Nephron progenitor cell (in vitro differentiated cells): ENCODE data around the gene YWHAG.

Source experiments
- DNase-seq: peaks from one replicate; pipeline ENCODE4 v3.0.0; 2021
- H3K27ac Mint-ChIP-seq: 2 replicates; pipeline ENCODE4 v1.8.0; 2021; ENCODE audit warnings: mild to moderate bottlenecking, moderate library complexity, mixed read lengths
- H3K27me3 Mint-ChIP-seq: 2 replicates; pipeline ENCODE4 v1.8.0; 2021; ENCODE audit warnings: mild to moderate bottlenecking, low read depth, mixed read lengths; ENCODE audit not compliant: poor library complexity
- H3K36me3 Mint-ChIP-seq: 2 replicates; pipeline ENCODE4 v1.8.0; 2021; ENCODE audit warnings: low read depth, mixed read lengths
- H3K4me1 Mint-ChIP-seq: 2 replicates; pipeline ENCODE4 v1.8.0; 2021; ENCODE audit warnings: mixed read lengths
- H3K4me3 Mint-ChIP-seq: 2 replicates; pipeline ENCODE4 v1.8.0; 2021; ENCODE audit warnings: mild to moderate bottlenecking, moderate library complexity, mixed read lengths
- H3K9me3 Mint-ChIP-seq: 2 replicates; pipeline ENCODE4 v1.8.0; 2021; ENCODE audit warnings: mild to moderate bottlenecking, moderate library complexity, mixed read lengths
- CTCF ChIP-seq: fragments of 200-600 bp; sonication (generic); IDR thresholded peaks from 2 replicates; pipeline ENCODE4 v1.5.0; 2021; ENCODE audit warnings: antibody characterized with exemption

Gene YWHAG

GRCh38 chr7:76349313-76349885, 9.4 kb downstream of the YWHAG start:
- H3K4me3 Mint-ChIP-seq, result no peak overlapping the region
- peaks cover 45% of the 10 kb centered on the region for H3K9me3 Mint-ChIP-seq
- peaks cover 3% of the 10 kb centered on the region for H3K27me3 Mint-ChIP-seq
- TF ChIP-seq CTCF, result no peak
- H3K4me1 Mint-ChIP-seq, result peaks cover 13% of the 10 kb centered on the region
- peaks cover 96% of the 10 kb centered on the region for H3K36me3 Mint-ChIP-seq
- no peak for DNase-seq
- H3K27ac Mint-ChIP-seq, result peak overlapping the region; percentile 43

- no peak for DNase-seq
- Mint-ChIP-seq H3K9me3 (peaks cover 31% of the 10 kb centered on the region), H3K4me1 (peaks cover 13% of the 10 kb centered on the region), H3K4me3 (no peak overlapping the region), H3K27me3 (no peaks in the 10 kb centered on the region), H3K36me3 (peaks cover 94% of the 10 kb centered on the region), H3K27ac (peak overlapping the region; percentile 53)
- TF ChIP-seq CTCF, result no peak
Measured at GRCh38 chr7:76347710-76348109, 11.1 kb downstream of the YWHAG start.

GRCh38 chr7:76346778-76347177, 12.0 kb downstream of the YWHAG start:
- H3K36me3 Mint-ChIP-seq, result peaks cover 94% of the 10 kb centered on the region
- TF ChIP-seq CTCF, result no peak
- H3K27me3 Mint-ChIP-seq, result no peaks in the 10 kb centered on the region
- peaks cover 21% of the 10 kb centered on the region for H3K9me3 Mint-ChIP-seq
- H3K4me3 Mint-ChIP-seq, result no peak overlapping the region
- H3K27ac Mint-ChIP-seq, result peak overlapping the region; percentile 60
- H3K4me1 Mint-ChIP-seq, result peaks cover 13% of the 10 kb centered on the region
- no peak for DNase-seq

- Mint-ChIP-seq H3K36me3 (peaks cover 93% of the 10 kb centered on the region), H3K27ac (peak overlapping the region; percentile 34), H3K4me1 (peaks cover 13% of the 10 kb centered on the region), H3K9me3 (peaks cover 14% of the 10 kb centered on the region), H3K27me3 (no peaks in the 10 kb centered on the region), H3K4me3 (no peak overlapping the region)
- TF ChIP-seq CTCF, result no peak
- no peak for DNase-seq
Measured at GRCh38 chr7:76346097-76346496, 12.7 kb downstream of the YWHAG start.

GRCh38 chr7:76343931-76344321, 14.9 kb downstream of the YWHAG start:
- H3K4me3 Mint-ChIP-seq, result no peak overlapping the region
- TF ChIP-seq CTCF, result no peak
- H3K36me3 Mint-ChIP-seq, result peaks cover 92% of the 10 kb centered on the region
- peaks cover 13% of the 10 kb centered on the region for H3K4me1 Mint-ChIP-seq
- DNase-seq, result no peak
- H3K27me3 Mint-ChIP-seq, result no peaks in the 10 kb centered on the region
- no peaks in the 10 kb centered on the region for H3K9me3 Mint-ChIP-seq
- peak overlapping the region; percentile 31 for H3K27ac Mint-ChIP-seq

- Mint-ChIP-seq H3K4me1 (peaks cover 13% of the 10 kb centered on the region), H3K36me3 (peaks cover 92% of the 10 kb centered on the region), H3K9me3 (no peaks in the 10 kb centered on the region), H3K27me3 (no peaks in the 10 kb centered on the region), H3K27ac (peak overlapping the region; percentile 84), H3K4me3 (no peak overlapping the region)
- no peak for DNase-seq
- no peak for TF ChIP-seq CTCF
Measured at GRCh38 chr7:76343294-76343930, 15.4 kb downstream of the YWHAG start.
